ENCODE measurements around the gene USH2A.

DNA sequence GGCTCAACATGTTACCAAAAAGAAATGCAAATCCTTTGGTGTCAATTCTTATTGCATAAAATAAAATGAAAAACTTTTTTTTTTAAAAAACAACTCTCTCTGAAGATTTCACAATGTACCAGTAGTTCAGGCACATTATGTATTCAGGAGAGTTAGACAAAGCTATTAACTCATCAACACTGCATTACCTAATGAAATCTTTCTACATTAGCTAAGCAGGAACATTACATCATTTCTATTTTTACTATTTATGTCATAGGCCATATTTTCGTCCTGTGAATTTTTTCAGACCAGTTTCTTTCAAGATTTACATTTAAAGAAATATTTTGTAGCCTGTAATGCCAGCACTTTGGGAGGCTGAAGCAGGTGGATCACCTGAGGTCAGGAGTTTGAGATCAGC lies 366.2 kb downstream of the USH2A start:
- TF ChIP-seq, protein P1, sequence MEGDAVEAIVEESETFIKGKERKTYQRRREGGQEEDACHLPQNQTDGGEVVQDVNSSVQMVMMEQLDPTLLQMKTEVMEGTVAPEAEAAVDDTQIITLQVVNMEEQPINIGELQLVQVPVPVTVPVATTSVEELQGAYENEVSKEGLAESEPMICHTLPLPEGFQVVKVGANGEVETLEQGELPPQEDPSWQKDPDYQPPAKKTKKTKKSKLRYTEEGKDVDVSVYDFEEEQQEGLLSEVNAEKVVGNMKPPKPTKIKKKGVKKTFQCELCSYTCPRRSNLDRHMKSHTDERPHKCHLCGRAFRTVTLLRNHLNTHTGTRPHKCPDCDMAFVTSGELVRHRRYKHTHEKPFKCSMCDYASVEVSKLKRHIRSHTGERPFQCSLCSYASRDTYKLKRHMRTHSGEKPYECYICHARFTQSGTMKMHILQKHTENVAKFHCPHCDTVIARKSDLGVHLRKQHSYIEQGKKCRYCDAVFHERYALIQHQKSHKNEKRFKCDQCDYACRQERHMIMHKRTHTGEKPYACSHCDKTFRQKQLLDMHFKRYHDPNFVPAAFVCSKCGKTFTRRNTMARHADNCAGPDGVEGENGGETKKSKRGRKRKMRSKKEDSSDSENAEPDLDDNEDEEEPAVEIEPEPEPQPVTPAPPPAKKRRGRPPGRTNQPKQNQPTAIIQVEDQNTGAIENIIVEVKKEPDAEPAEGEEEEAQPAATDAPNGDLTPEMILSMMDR (conservative IDR thresholded peaks at IDR 0.05; ENCODE audit: low read depth, low read length), result no peak
- no peak for TF ChIP-seq EZH2 (IDR thresholded peaks at IDR 0.05; ENCODE audit: borderline replicate concordance, low read depth, low read length, poor library complexity, severe bottlenecking)

All from A673 (cell line).